GM21526 (cell line): ENCODE data around the gene KRTAP3-2.
"Not testable (repeated sequence)": the region's sequence is repeated elsewhere in the genome, so short reads cannot be mapped to it uniquely, and the experiment has no call there.

Experiments used
- ATAC-seq: cut with Tn5 transposase; IDR thresholded peaks from one replicate; pipeline ENCODE4 v1.9.1; 2021; ENCODE audit warnings: moderate library complexity; ENCODE audit not compliant: unreplicated experiment, low FRiP score

KRTAP3-2 gene

GRCh38 chr17:40999563-40999962, at the start of gene KRTAP3-2:
KRTAP3-2 (minus strand) TSS chr17:40999906; CDS start chr17:40999853, 53 bp downstream.
- ATAC-seq = not testable (repeated sequence)

GRCh38 chr17:41049110-41049509, 49.4 kb upstream of the KRTAP3-2 start:
- no peak for ATAC-seq

- no peak for ATAC-seq
These were observed 48.7 kb upstream of the KRTAP3-2 start for GRCh38 chr17:41048441-41048840.

- not testable (repeated sequence) for ATAC-seq
These were observed 47.2 kb upstream of the KRTAP3-2 start, which contains the start of gene KRTAP2-1 for GRCh38 chr17:41046735-41047465. KRTAP2-1 (minus strand) TSS chr17:41047316; CDS start chr17:41047267, 49 bp downstream.

- ATAC-seq = no peak
These were observed 43.2 kb upstream of the KRTAP3-2 start for GRCh38 chr17:41042953-41043352.

GRCh38 chr17:41040783-41041571, 41.3 kb upstream of the KRTAP3-2 start, which contains the start of gene KRTAP1-1:
KRTAP1-1 (minus strand) TSS chr17:41041450; CDS start chr17:41041397, 53 bp downstream.
- not testable (repeated sequence) for ATAC-seq

GRCh38 chr17:41037853-41038350, 38.2 kb upstream of the KRTAP3-2 start:
- no peak for ATAC-seq

- not testable (repeated sequence) for ATAC-seq
These were observed 34.7 kb upstream of the KRTAP3-2 start, which contains the start of gene KRTAP1-3 for GRCh38 chr17:41034346-41034935. KRTAP1-3 (minus strand) TSS chr17:41034874; CDS start chr17:41034821, 53 bp downstream.

GRCh38 chr17:41029633-41030245, 30.0 kb upstream of the KRTAP3-2 start, which contains the start of gene KRTAP1-4:
KRTAP1-4 (minus strand) TSS chr17:41030195; CDS start chr17:41030078, 117 bp downstream.
- ATAC-seq = no peak

GRCh38 chr17:41026715-41027471, 27.2 kb upstream of the KRTAP3-2 start, which contains the start of gene KRTAP1-5:
KRTAP1-5 (minus strand) TSS chr17:41027208; CDS start chr17:41027155, 53 bp downstream.
- ATAC-seq = no peak

GRCh38 chr17:41024697-41025096, 25.0 kb upstream of the KRTAP3-2 start:
- ATAC-seq = no peak

GRCh38 chr17:41020336-41020735, 20.6 kb upstream of the KRTAP3-2 start:
- ATAC-seq = no peak

GRCh38 chr17:41019415-41019814, 19.7 kb upstream of the KRTAP3-2 start:
- ATAC-seq = no peak

GRCh38 chr17:41018541-41018940, 18.8 kb upstream of the KRTAP3-2 start:
- ATAC-seq = no peak

GRCh38 chr17:41016578-41017215, 17.0 kb upstream of the KRTAP3-2 start:
- no peak for ATAC-seq

- no peak for ATAC-seq
These were observed 15.7 kb upstream of the KRTAP3-2 start for GRCh38 chr17:41015454-41015853.

GRCh38 chr17:41013606-41014005, 13.9 kb upstream of the KRTAP3-2 start:
- ATAC-seq = no peak

GRCh38 chr17:41013181-41013580, 13.5 kb upstream of the KRTAP3-2 start:
- no peak for ATAC-seq
